ENCODE data around the gene COQ8A. TPM values are rescaled to one million over a fixed set of nuclear protein-coding genes. Genes with fewer than 3 reads are reported as not detected.
A peak's percentile ranks its signal among the peaks of the same experiment; 100 is the strongest.

COQ8A gene
- total and polyA plus RNA-seq, 2 experiments from 2014 or later, result 22.9 to 26.4 TPM

DNA sequence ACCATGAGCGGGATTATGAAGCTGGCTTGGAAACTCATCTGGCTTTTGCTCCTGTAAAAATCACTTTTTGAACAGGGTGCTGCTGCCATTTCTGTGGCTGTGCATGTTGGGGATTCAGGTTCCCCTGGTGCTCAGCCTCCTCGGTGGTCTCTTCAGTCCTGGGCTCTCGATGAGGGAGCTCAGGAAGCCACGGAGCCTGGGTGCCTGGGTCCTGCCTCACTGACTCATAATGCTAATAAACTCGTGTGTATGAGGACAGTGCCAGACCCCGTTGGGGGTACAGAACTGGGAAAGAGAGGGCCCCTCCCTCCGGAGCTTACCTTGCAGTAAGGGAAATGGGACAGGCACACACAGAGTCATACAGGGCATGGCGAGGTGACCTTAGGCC, 5.8 kb downstream of the COQ8A start:
- peaks cover 72% of the 10 kb centered on the region for H3K79me2 ChIP-seq

DNA sequence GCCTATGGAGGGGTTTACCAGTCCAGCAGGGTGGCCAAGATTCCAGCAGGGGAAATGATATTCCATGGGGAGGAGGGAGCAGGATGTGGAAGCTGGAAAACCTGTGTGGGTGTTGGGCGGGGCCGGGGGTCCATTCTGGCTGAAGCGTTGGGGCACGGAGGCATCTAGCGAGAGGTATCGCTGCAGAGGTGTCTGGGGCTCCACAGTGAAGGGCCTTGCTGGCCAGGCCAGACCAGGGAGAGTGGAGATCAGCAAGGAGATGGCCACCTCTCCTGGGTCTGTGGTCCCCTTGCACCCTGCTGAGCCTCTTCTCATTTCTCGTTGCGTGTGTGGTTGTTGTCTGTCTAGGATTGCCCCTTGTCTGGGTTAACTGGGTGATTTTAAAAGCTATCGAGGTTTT, 6.2 kb downstream of the COQ8A start:
- TF ChIP-seq EZH2 (IDR thresholded peaks at IDR 0.05; ENCODE audit: borderline replicate concordance), result no peak
- TF ChIP-seq EZH2phosphoT487 (IDR thresholded peaks at IDR 0.05; ENCODE audit: low read depth, severe bottlenecking, unreplicated experiment), result no peak
- TF ChIP-seq, protein P1, sequence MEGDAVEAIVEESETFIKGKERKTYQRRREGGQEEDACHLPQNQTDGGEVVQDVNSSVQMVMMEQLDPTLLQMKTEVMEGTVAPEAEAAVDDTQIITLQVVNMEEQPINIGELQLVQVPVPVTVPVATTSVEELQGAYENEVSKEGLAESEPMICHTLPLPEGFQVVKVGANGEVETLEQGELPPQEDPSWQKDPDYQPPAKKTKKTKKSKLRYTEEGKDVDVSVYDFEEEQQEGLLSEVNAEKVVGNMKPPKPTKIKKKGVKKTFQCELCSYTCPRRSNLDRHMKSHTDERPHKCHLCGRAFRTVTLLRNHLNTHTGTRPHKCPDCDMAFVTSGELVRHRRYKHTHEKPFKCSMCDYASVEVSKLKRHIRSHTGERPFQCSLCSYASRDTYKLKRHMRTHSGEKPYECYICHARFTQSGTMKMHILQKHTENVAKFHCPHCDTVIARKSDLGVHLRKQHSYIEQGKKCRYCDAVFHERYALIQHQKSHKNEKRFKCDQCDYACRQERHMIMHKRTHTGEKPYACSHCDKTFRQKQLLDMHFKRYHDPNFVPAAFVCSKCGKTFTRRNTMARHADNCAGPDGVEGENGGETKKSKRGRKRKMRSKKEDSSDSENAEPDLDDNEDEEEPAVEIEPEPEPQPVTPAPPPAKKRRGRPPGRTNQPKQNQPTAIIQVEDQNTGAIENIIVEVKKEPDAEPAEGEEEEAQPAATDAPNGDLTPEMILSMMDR (IDR thresholded peaks at IDR 0.05; ENCODE audit: poor library complexity), result no peak
- H3K9me3 ChIP-seq (ENCODE audit: low read depth), result no peaks in the 10 kb centered on the region
- H3K4me3 ChIP-seq, result no peak overlapping the region
- H3K36me3 ChIP-seq (replicated peaks; ENCODE audit: insufficient read depth, low read depth), result no peaks in the 10 kb centered on the region
- H4K20me1 ChIP-seq (ENCODE audit: insufficient read depth, poor library complexity, severe bottlenecking), result no peaks in the 10 kb centered on the region
- H3K27me3 ChIP-seq, result no peaks in the 10 kb centered on the region
- no peak for DNase-seq (ENCODE audit: low spot score)
- H2AFZ ChIP-seq, result no peak overlapping the region
- 94% methylated on average over 9 of the region's 9 CpGs for WGBS (ENCODE audit: low lambda C conversion rate, missing lambda C conversion rate)
- no peaks in the 10 kb centered on the region for H3K9me2 ChIP-seq (replicated peaks; ENCODE audit: insufficient read depth)
- H3K4me1 ChIP-seq (ENCODE audit: insufficient read depth), result peaks cover 17% of the 10 kb centered on the region
- H3K79me2 ChIP-seq, result peaks cover 70% of the 10 kb centered on the region
- peak overlapping the region; percentile 90 for H3K27ac ChIP-seq
- no peak overlapping the region for H3K4me2 ChIP-seq

More for the DNA sequence above, 5.8 kb downstream of the COQ8A start:
- Histone ChIP-seq H3K9me3 (ENCODE audit: low read depth) (no peaks in the 10 kb centered on the region), H3K4me1 (ENCODE audit: insufficient read depth) (peaks cover 21% of the 10 kb centered on the region), H3K9me2 (replicated peaks; ENCODE audit: insufficient read depth) (no peaks in the 10 kb centered on the region), H3K27me3 (no peaks in the 10 kb centered on the region), H3K4me2 (peak overlapping the region; percentile 66), H3K36me3 (replicated peaks; ENCODE audit: insufficient read depth, low read depth) (no peaks in the 10 kb centered on the region), H2AFZ (no peak overlapping the region), H3K4me3 (no peak overlapping the region), H4K20me1 (ENCODE audit: insufficient read depth, poor library complexity, severe bottlenecking) (no peaks in the 10 kb centered on the region), H3K27ac (peak overlapping the region; percentile 90)
- WGBS (ENCODE audit: low lambda C conversion rate, missing lambda C conversion rate), result 54% methylated on average over 8 of the region's 8 CpGs
- TF ChIP-seq, protein P1 (IDR thresholded peaks at IDR 0.05; ENCODE audit: poor library complexity), result no peak
- TF ChIP-seq EZH2phosphoT487 (IDR thresholded peaks at IDR 0.05; ENCODE audit: low read depth, severe bottlenecking, unreplicated experiment) (no peak), EZH2 (IDR thresholded peaks at IDR 0.05; ENCODE audit: borderline replicate concordance) (no peak)
- no peak for DNase-seq (ENCODE audit: low spot score)

DNA sequence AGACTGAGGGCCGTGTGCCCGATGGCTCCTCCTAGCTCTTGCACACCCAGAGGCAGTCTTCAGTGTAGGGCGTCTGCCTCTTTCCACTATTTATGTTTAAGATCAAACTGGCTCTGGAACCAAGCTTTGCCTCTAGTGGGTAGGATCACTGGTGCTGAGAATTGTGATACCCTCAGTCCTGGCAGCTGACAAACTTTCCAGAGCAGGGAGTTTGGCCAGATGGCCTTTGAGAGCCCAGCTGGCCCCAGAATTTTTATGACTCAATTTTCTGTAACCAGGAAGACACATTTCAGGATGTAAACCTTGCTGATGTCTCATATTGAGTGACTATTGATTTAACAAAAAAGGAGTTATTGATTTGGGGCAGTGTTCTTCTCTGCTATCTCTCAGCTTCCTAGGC, 6.7 kb downstream of the COQ8A start:
- Histone ChIP-seq H2AFZ (no peak overlapping the region), H3K4me1 (ENCODE audit: insufficient read depth) (peaks cover 17% of the 10 kb centered on the region), H3K27me3 (no peaks in the 10 kb centered on the region), H3K9me2 (replicated peaks; ENCODE audit: insufficient read depth) (no peaks in the 10 kb centered on the region), H3K4me3 (no peak overlapping the region), H4K20me1 (ENCODE audit: insufficient read depth, poor library complexity, severe bottlenecking) (no peaks in the 10 kb centered on the region), H3K9me3 (ENCODE audit: low read depth) (no peaks in the 10 kb centered on the region), H3K36me3 (replicated peaks; ENCODE audit: insufficient read depth, low read depth) (no peaks in the 10 kb centered on the region), H3K27ac (no peak overlapping the region), H3K4me2 (no peak overlapping the region), H3K79me2 (peaks cover 66% of the 10 kb centered on the region)
- no peak for DNase-seq (ENCODE audit: low spot score)
- WGBS (ENCODE audit: low lambda C conversion rate, missing lambda C conversion rate), result 93% methylated on average over 3 of the region's 3 CpGs
- TF ChIP-seq EZH2 (IDR thresholded peaks at IDR 0.05; ENCODE audit: borderline replicate concordance) (no peak), EZH2phosphoT487 (IDR thresholded peaks at IDR 0.05; ENCODE audit: low read depth, severe bottlenecking, unreplicated experiment) (no peak)
- TF ChIP-seq, protein P1 (IDR thresholded peaks at IDR 0.05; ENCODE audit: poor library complexity), result no peak

DNA sequence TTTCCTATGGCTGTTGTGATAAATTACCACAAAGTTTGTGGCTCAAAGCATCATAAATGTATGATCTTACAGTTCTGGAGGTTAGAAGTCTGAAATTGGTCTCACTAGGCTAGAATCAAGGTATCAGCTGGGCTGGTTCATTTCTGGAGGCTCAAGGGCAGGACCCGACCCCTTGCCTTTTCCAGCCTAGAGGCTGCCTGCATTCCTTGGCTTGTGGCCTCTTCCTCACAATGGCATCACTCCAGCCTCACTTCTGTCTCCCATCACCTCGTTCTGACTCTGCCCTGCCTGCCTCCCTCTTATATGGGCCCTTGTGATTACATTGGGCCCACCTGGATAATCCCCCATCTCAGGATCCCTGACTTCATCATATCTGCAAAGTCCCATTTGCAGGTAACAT, 8.0 kb downstream of the COQ8A start:
- Histone ChIP-seq H3K79me2 (peaks cover 66% of the 10 kb centered on the region), H3K36me3 (replicated peaks; ENCODE audit: insufficient read depth, low read depth) (no peaks in the 10 kb centered on the region), H3K4me3 (no peak overlapping the region), H4K20me1 (ENCODE audit: insufficient read depth, poor library complexity, severe bottlenecking) (no peaks in the 10 kb centered on the region), H3K27ac (no peak overlapping the region), H3K27me3 (no peaks in the 10 kb centered on the region), H3K9me3 (ENCODE audit: low read depth) (no peaks in the 10 kb centered on the region), H3K4me1 (ENCODE audit: insufficient read depth) (peaks cover 17% of the 10 kb centered on the region), H2AFZ (no peak overlapping the region), H3K4me2 (no peak overlapping the region), H3K9me2 (replicated peaks; ENCODE audit: insufficient read depth) (no peaks in the 10 kb centered on the region)
- whole genome bisulfite sequencing (ENCODE audit: low lambda C conversion rate, missing lambda C conversion rate), result 92% methylated on average over 2 of the region's 2 CpGs
- TF ChIP-seq EZH2phosphoT487 (IDR thresholded peaks at IDR 0.05; ENCODE audit: low read depth, severe bottlenecking, unreplicated experiment), result no peak
- DNase-seq (ENCODE audit: low spot score), result no peak

Measured in hepatocyte (in vitro differentiated cells).